Erythroblast (primary cell): ENCODE results near the gene CYB5R3.
A peak's percentile ranks its signal among the peaks of the same experiment; 100 is the strongest.
"Not testable (repeated sequence)": the region's sequence is repeated elsewhere in the genome, so short reads cannot be mapped to it uniquely, and the experiment has no call there.

ENCODE experiments used
- DNase-seq, 2 experiments: peaks; one replicate each; lab custom pipeline; 2025; lab: John Stamatoyannopoulos, UW
- POLR2A ChIP-seq: IDR thresholded peaks from 2 replicates; pipeline ENCODE4 v1.6.1; 2011; ENCODE audit warnings: mild to moderate bottlenecking, low read length

The CYB5R3 gene

DNA sequence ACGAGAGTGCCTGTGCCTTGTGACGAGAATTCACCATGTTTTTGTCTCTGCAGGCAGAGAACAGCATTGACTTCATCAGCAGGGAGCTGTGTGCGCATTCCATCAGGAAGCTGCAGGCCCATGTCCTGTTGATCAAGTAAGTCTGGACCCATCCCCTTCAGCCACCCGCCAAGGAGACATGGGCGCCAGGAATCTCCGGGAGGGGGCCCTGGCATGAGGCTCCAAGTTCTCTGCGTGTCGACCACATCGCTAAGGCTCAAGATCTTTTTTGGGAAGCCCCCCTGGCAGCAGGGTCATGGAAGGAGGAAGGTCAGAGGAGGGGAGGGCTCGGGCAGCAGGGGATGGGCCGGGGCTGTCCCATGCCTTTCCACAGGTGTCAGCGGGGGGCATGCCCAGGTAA is 78.1 kb downstream of the CYB5R3 start:
- TF ChIP-seq POLR2A = peak; percentile 4
- not testable (repeated sequence) for DNase-seq

DNA sequence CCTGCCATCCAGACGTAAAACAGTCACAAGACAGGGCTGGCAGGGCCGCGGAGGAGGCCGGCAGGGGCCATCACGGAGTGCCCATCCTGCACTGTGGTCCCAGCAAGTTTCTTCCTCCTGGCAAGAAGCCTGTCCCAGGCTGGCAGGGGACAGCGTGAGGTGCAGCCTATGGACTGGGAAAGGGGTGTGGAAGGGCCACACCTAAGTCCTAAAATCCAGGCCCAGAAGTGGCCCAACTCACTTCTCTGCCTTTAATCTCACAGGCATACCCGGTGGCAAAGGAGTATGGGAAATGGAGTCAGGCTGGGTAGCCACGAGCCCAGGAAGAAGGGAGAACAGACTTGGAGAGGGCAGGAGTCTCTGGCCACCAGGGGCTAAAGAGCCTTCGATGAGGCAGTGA is 78.6 kb downstream of the CYB5R3 start:
- TF ChIP-seq POLR2A = peak; percentile 18
- DNase-seq = not testable (repeated sequence)

DNA sequence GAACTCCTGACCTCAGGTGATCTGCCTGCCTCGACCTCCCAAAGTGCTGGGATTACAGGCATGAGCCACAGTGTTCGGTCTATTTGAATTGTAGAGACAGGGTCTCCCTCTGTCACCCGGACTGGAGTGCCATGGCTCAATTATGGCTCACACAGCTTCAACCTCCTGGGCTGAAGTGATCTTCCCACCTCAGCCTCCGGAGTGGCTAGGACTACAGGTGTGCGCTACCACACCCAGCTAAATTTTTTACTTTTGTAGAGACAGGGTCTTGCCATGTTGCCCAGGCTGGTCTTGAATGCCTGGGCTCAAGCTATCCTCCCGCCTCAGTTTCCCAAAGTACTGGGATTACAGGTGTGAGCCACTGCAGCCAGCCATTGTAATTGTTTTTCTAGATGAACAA is 81.2 kb downstream of the CYB5R3 start:
- DNase-seq = not testable (repeated sequence)
